Stomach (tissue), 9 donors: ENCODE data around the gene PPP2R5C. TPM values are rescaled to one million over a fixed set of nuclear protein-coding genes. Genes with fewer than 3 reads are reported as not detected.

ENCODE experiments used
- DNase-seq, 2 donors: peaks; one replicate each; pipeline versions ENCODE4 v3.0.0 to v3.0.0-alpha.2; 2013 to 2019
- H3K27ac ChIP-seq, 5 donors: fragments of 200-600 bp in 4 of 5; sonication (generic) in 4 of 5; one replicate each; pipeline ENCODE4 v1.5.1; 2013 to 2019; ENCODE audit warnings: mild to moderate bottlenecking in 1 of 5, moderate library complexity in 1 of 5
- H3K27me3 ChIP-seq, 3 donors: fragments of 200-600 bp; sonication (generic); one replicate each; pipeline ENCODE4 v1.5.1; 2017 to 2019; ENCODE audit warnings: mixed run types in 1 of 3
- H3K36me3 ChIP-seq, 4 donors: fragments of 200-600 bp; sonication (generic); 1 replicate in 3 of 4; 2 replicates in 1 of 4; pipeline ENCODE4 v1.5.1; 2016 to 2019
- H3K4me1 ChIP-seq, 4 donors: fragments of 200-600 bp; sonication (generic); one replicate each; pipeline ENCODE4 v1.5.1; 2016 to 2019
- H3K4me3 ChIP-seq, 4 donors: fragments of 200-600 bp; sonication (generic) in 3 of 4; one replicate each; pipeline ENCODE4 v1.5.1; 2016 to 2019; ENCODE audit warnings: mild to moderate bottlenecking in 1 of 4
- H3K9me3 ChIP-seq, 4 donors: fragments of 200-600 bp; sonication (generic); one replicate each; pipeline ENCODE4 v1.5.1; 2016 to 2019
- CTCF ChIP-seq, 7 experiments: fragments of 450-650 bp in 4 of 7; fragments of 200-600 bp in 3 of 7; sonication (generic) in 3 of 7; IDR thresholded peaks; one replicate each; pipeline ENCODE4 v1.5.1; 2016 to 2019; ENCODE audit warnings: antibody characterized with exemption in 7 of 7, control low read depth in 2 of 7, mild to moderate bottlenecking in 1 of 7
- EP300 ChIP-seq: sonication (generic); formaldehyde crosslinking; IDR thresholded peaks from one replicate; pipeline ENCODE4 v1.6.1; 2017; ENCODE audit warnings: antibody characterized with exemption
- POLR2A ChIP-seq, 4 donors: fragments of 450-650 bp; IDR thresholded peaks; one replicate each; pipeline ENCODE4 v1.6.1; 2016; ENCODE audit warnings: antibody characterized with exemption in 4 of 4, control low read depth in 2 of 4, mild to moderate bottlenecking in 1 of 4, moderate library complexity in 1 of 4
- POLR2AphosphoS5 ChIP-seq, 3 donors: sonication (generic); formaldehyde crosslinking; IDR thresholded peaks; one replicate each; pipeline ENCODE4 v1.6.1; 2016; ENCODE audit warnings: antibody characterized with exemption in 3 of 3
- WGBS, 5 donors: extraction: QIAGEN DNeasy Blood & Tissue Kit in 3 of 5; methylation state at CpG; one replicate each; pipeline versions ENCODE4 v1.1.5 to v1.1.7; 2013 to 2018; 5-methylcytosine and 5-hydroxymethylcytosine counted together
- intact Hi-C: fragments of 100-400 bp; cut with DNase I; formaldehyde crosslinking; loops from one replicate; pipeline ENCODE4 v1.15.1; 2023; ENCODE audit warnings: low total_unique reads
- polyA plus RNA-seq, 3 donors: library from polyadenylated mRNA; stranded (reverse); fragments of 200-250 nt; gene quantifications; one replicate each; pipeline ENCODE4 v1.2.3, GENCODE V29; 2013
- total RNA-seq, 5 donors: library from RNA; depleted of rRNA; stranded (reverse); fragments of >200 nt; gene quantifications; one replicate each; pipeline versions ENCODE4 v1.1.0 to v1.2.3, GENCODE V29; 2014 to 2016
- donor health status: healthy with polysubstance abuse.
- donor health status: Bipolar disorder and iron deficiency.
- donor health status: healthy.

PPP2R5C gene
- total and polyA plus RNA-seq, 8 donors = 19.7 to 175 (median 89.6) TPM

- Histone ChIP-seq H3K4me1 (peaks cover 0 to 27% (median 9%) of the 10 kb centered on the region in 4 donors), H3K9me3 (no peaks in the 10 kb centered on the region), H3K4me3 (no peak overlapping the region), H3K27ac (no peak overlapping the region), H3K36me3 (peaks cover 3 to 60% (median 43%) of the 10 kb centered on the region in 4 donors), H3K27me3 (no peaks in the 10 kb centered on the region)
- 90 to 98% (median 93%) methylated on average over 6 of the region's 6 CpGs for WGBS, 5 donors
- intact Hi-C loops = no loop called here
- TF ChIP-seq POLR2AphosphoS5 (IDR thresholded peaks at IDR 0.05) = no peak
- TF ChIP-seq EP300 = no peak
- no peak for TF ChIP-seq POLR2A (IDR thresholded peaks at IDR 0.05)
- TF ChIP-seq CTCF (IDR thresholded peaks at IDR 0.05) = no peak
- no peak for DNase-seq
These were observed 100.0 kb downstream of the PPP2R5C start for GRCh38 chr14:101861464-101861863.

- intact Hi-C loops = no loop called here
- peaks cover 2 to 58% (median 37%) of the 10 kb centered on the region in 4 donors for H3K36me3 ChIP-seq
- 88 to 97% (median 92%) methylated on average over 4 of the region's 4 CpGs for WGBS, 5 donors
- H3K4me1 ChIP-seq = peaks cover 0 to 21% (median 6%) of the 10 kb centered on the region in 4 donors
- no peak overlapping the region for H3K4me3 ChIP-seq
- H3K9me3 ChIP-seq = no peaks in the 10 kb centered on the region
- TF ChIP-seq EP300 (no peak), CTCF (IDR thresholded peaks at IDR 0.05) (no peak), POLR2A (IDR thresholded peaks at IDR 0.05) (no peak), POLR2AphosphoS5 (IDR thresholded peaks at IDR 0.05) (no peak)
- H3K27me3 ChIP-seq = no peaks in the 10 kb centered on the region
- DNase-seq = no peak
- H3K27ac ChIP-seq = no peak overlapping the region
These were observed 100.7 kb downstream of the PPP2R5C start for GRCh38 chr14:101862177-101862576.

GRCh38 chr14:101862711-101863110, 101.2 kb downstream of the PPP2R5C start:
- intact Hi-C loops = no loop called here
- H3K27ac ChIP-seq = no peak overlapping the region

GRCh38 chr14:101865288-101865687, 103.8 kb downstream of the PPP2R5C start:
- WGBS, 5 donors = 88 to 96% (median 94%) methylated on average over 4 to 9 of the region's 9 CpGs
- Histone ChIP-seq H3K36me3 (peaks cover 0 to 31% (median 15%) of the 10 kb centered on the region in 4 donors), H3K4me1 (peaks cover 0 to 25% (median 0%) of the 10 kb centered on the region in 4 donors), H3K9me3 (no peaks in the 10 kb centered on the region), H3K27me3 (no peaks in the 10 kb centered on the region), H3K27ac (no peak overlapping the region), H3K4me3 (no peak overlapping the region)
- TF ChIP-seq CTCF (IDR thresholded peaks at IDR 0.05) = no peak
- TF ChIP-seq POLR2A (IDR thresholded peaks at IDR 0.05) = no peak
- no peak for TF ChIP-seq EP300
- no peak for TF ChIP-seq POLR2AphosphoS5 (IDR thresholded peaks at IDR 0.05)
- intact Hi-C loops = no loop called here
- no peak for DNase-seq

More at GRCh38 chr14:101862711-101863110, 101.2 kb downstream of the PPP2R5C start:
- Histone ChIP-seq H3K4me1 (peaks cover 0 to 21% (median under 1%) of the 10 kb centered on the region in 4 donors), H3K36me3 (peaks cover 0 to 53% (median 32%) of the 10 kb centered on the region in 4 donors), H3K4me3 (no peak overlapping the region), H3K9me3 (no peaks in the 10 kb centered on the region), H3K27me3 (no peaks in the 10 kb centered on the region)
- no peak for TF ChIP-seq EP300
- TF ChIP-seq CTCF (IDR thresholded peaks at IDR 0.05) = no peak
- no peak for TF ChIP-seq POLR2AphosphoS5 (IDR thresholded peaks at IDR 0.05)
- TF ChIP-seq POLR2A (IDR thresholded peaks at IDR 0.05) = no peak
- DNase-seq = no peak
- 89 to 99% (median 96%) methylated on average over 3 to 4 of the region's 4 CpGs for WGBS, 5 donors
